ENCODE data around the gene CDK14. TPM values are rescaled to one million over a fixed set of nuclear protein-coding genes. Genes with fewer than 3 reads are reported as not detected.

Gene CDK14
- total RNA-seq, result 23.3 and 33.9 TPM in 2 replicates

DNA sequence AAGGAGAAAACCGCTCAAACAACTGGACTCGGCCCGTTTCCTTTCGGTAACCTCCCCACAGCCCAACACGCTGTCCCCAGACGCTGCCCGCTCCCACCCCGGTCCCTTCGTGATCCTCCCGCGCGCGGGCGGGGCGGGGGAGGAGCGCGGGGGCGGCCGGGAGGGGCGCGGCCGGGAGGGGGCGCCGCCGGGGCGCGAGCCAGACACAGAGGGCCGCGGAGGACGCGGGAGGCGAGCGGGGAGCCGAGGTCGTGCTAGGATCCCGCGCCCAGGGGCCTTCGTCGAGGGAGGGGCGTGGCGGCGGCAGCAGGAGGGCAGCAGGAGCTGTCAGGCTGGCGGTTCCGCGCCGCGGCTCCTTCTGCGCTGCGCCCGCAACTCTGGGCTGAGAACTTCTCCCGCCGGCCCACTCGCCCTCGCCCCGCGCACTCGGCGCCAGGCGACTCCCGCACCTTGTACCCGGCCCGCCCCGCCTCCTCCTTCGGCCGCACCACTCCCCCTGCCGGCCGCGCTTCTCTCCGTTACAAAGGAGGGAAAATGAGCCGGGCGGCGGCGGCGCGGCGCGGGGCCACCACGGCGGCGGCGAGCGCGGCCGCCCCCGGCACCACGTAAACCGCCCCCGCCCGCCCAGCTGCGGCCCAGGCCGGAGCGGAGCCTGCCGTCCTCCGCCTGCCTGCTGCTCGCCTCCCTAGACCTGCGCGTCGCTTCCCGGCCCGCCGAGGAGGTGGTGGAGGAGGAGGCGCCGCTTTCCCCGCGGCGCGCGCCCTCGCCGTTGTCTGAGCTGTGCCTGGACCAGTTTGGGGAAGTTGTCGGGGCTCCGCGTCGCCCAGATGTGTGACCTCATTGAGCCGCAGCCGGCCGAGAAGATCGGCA, at the start of gene CDK14:
TSS of gene CDK14 (plus strand) at position 521 of the 870 bp plus-strand sequence. CDS start at position 828, 307 bp downstream.

Other genes with a start within 250 kb of the CDK14 start
- 12.5 and 12.7 TPM in 2 replicates for gene GTPBP10, start 249.6 kb upstream of the CDK14 start, total RNA-seq
- gene CLDN12, start 192.9 kb upstream of the CDK14 start, total RNA-seq, result 29.6 and 39.3 TPM in 2 replicates
- gene PTTG1IP2, start 126.7 kb upstream of the CDK14 start, total RNA-seq, result not detected in 2 replicates